ENCODE measurements around the gene SMPD4.
"Not testable (repeated sequence)": the region's sequence is repeated elsewhere in the genome, so short reads cannot be mapped to it uniquely, and the experiment has no call there.

The SMPD4 gene

DNA sequence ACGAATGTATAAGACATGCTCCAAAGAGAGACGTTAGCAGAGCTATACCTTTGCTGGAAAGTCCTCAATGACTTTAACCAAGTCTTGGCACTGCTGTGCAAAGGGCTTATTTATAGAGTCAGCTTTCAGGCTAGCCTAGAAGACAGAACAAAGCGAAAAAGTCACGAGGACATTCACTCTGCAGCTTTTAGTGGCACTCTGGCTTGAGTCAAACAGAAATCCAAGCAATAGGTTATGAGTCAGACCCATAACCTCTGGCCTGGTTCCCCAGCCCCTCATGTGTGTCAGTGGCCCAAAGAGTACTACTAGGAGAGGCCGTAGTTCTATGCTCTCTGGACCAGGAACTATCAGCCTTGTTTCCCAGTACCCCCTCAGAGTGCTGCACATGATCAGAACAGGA lies 6.5 kb downstream of the SMPD4 start:
- H3K27me3 Mint-ChIP-seq (ENCODE audit: low read depth), result not testable (repeated sequence)
- H3K4me1 Mint-ChIP-seq (ENCODE audit: low read depth), result peaks cover 10% of the 10 kb centered on the region

DNA sequence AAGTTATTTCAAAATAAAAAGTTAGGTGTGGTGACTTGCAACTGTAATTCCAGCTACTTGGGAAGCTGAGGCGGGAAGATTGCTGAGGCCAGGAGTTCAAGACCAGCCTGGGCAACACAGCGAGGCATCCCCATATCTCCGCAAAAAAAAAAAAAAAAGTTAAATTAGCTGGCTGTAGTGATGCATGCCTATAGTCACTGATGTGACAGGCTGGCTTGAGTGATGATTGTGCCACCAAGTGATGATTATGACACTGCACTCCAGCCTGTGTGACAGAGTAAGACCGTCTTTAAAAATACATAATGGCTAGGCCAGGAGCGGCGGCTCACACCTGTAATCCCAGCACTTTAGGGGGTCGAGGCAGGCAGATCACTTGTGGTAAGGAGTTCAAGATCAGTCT lies 11.5 kb downstream of the SMPD4 start:
- Mint-ChIP-seq H3K27me3 (ENCODE audit: low read depth) (no peaks in the 10 kb centered on the region), H3K36me3 (ENCODE audit: low read depth) (peaks cover 22% of the 10 kb centered on the region), H3K27ac (no peak overlapping the region), H3K4me3 (no peak overlapping the region), H3K9me3 (no peaks in the 10 kb centered on the region), H3K4me1 (ENCODE audit: low read depth) (peaks cover 12% of the 10 kb centered on the region)

More for the DNA sequence above, 6.5 kb downstream of the SMPD4 start:
- peaks cover 16% of the 10 kb centered on the region for H3K36me3 Mint-ChIP-seq (ENCODE audit: low read depth)
- not testable (repeated sequence) for H3K4me3 Mint-ChIP-seq, H3K27ac Mint-ChIP-seq, H3K9me3 Mint-ChIP-seq

DNA sequence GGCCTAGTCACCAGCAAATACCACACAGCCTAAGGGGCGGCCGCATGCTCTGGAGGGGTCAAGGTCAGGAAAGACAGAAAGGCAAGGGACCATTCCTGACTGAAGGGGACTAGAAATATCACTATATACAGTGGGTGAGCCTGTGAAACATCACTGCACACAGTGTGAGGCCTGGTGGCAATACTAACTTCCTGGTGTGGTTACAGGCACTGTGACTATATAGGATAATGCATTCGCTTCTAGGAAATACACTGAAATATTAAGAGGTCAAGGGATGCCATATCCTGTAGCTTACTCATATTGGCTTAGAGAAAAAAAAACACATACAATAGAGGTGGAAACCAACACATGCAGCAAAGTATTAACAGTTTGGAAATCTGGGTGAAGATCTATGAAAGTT lies 12.2 kb downstream of the SMPD4 start:
- Mint-ChIP-seq H3K4me3 (peak overlapping the region; percentile 35), H3K27ac (peak overlapping the region; percentile 73), H3K36me3 (ENCODE audit: low read depth) (peaks cover 29% of the 10 kb centered on the region), H3K4me1 (ENCODE audit: low read depth) (peaks cover 12% of the 10 kb centered on the region)
- not testable (repeated sequence) for H3K9me3 Mint-ChIP-seq; H3K27me3 Mint-ChIP-seq (ENCODE audit: low read depth)

DNA sequence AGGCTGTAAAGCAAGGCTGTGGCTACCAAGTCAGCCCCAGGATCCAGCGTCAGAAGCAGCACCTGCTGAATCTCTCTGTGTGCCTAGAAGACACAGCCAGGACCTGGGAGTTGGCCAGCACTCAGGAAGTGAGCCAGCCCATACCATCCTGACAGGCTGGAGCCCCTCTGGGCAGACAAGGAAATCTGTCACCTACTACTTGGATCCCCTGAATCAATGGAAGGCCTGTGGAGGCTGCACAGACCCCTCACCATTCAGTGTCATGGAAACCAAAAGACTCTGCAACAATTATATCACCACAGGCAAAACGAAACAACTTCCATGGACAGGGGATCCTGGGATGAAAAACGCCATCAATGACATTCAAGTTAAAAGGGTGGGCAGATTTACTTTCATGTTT lies 14.8 kb downstream of the SMPD4 start:
- H3K27ac Mint-ChIP-seq; H3K4me3 Mint-ChIP-seq; H3K27me3 Mint-ChIP-seq (ENCODE audit: low read depth); H3K9me3 Mint-ChIP-seq: not testable (repeated sequence)
- Mint-ChIP-seq H3K36me3 (ENCODE audit: low read depth) (peaks cover 26% of the 10 kb centered on the region), H3K4me1 (ENCODE audit: low read depth) (peaks cover 12% of the 10 kb centered on the region)

DNA sequence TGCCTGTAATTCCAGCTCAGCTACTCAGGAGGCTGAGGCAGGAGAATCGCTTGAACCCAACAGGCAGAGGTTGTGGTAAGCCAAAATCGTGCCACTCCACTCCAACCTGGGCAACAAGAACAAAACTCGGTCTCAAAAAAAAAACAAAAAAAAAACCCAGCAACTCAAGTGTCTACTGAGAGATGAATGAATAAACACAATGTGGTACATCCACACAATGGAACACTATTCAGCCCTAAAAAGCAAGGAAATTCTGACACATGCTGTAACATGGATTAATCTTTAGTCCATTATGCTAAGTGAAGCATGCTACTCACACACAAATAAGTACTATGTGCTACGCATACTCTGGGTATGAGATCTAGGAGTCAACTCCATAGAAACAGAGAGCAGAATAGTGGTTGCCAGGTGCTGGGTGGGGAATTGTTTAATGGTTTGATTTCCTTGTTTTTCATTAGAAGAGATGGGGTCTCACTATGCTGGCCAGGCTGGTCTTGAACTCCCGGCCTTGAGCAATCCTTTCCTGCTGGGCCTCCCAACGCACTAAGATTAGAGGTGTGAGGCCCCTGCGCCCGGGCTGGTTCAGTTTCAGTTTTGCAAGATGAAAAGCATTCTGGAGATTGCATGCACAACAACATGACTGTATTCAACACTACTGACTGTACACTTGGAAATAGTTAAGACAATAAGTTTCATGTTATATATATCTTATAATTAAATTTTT lies 15.9 kb downstream of the SMPD4 start:
- Mint-ChIP-seq H3K27ac (no peak overlapping the region), H3K9me3 (no peaks in the 10 kb centered on the region), H3K36me3 (ENCODE audit: low read depth) (peaks cover 28% of the 10 kb centered on the region), H3K27me3 (ENCODE audit: low read depth) (no peaks in the 10 kb centered on the region), H3K4me1 (ENCODE audit: low read depth) (peaks cover 12% of the 10 kb centered on the region), H3K4me3 (no peak overlapping the region)

DNA sequence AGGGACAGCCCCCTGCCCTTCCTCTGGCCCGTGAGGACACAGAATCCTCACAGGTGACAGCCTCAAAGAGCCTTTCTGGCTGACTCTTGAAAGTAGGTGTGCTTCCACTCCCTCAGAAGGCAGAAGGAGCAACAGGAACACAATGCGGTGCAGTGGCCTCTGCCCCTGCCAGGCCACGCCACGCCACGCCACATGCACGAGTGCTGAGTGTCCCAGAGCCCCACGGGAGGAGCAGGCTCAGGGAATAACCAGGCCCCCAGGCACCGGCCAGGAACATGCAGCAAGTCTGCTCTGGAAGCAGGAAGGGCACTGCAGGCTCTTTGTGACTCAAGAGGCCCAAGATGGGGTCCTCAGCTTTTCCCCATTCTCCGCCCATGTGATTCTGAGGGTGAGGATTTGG lies 18.4 kb downstream of the SMPD4 start:
- Mint-ChIP-seq H3K4me1 (ENCODE audit: low read depth) (peaks cover 13% of the 10 kb centered on the region), H3K4me3 (no peak overlapping the region), H3K9me3 (no peaks in the 10 kb centered on the region), H3K27ac (no peak overlapping the region), H3K27me3 (ENCODE audit: low read depth) (no peaks in the 10 kb centered on the region), H3K36me3 (ENCODE audit: low read depth) (peaks cover 28% of the 10 kb centered on the region)

DNA sequence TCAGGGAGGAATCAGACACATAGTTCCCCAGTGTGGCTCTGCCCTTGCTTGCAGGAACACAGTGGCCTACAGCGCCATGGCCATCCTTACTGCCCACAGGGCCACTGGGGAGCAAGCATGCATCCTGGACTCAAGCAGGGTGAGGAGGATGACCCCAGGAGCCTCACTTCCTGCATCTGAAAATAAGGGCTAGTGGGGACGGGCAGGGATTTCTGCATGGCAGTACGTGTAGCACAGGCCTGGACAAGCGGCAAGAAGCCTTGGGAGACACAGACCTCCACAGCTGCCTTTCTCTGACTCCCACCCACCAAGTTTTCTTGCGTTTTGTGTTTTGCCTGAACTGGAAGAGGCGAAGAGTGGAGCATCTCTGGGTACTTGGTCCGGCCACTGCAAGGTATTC lies 18.9 kb downstream of the SMPD4 start:
- peaks cover 23% of the 10 kb centered on the region for H3K36me3 Mint-ChIP-seq (ENCODE audit: low read depth)
- not testable (repeated sequence) for H3K9me3 Mint-ChIP-seq; H3K27ac Mint-ChIP-seq; H3K27me3 Mint-ChIP-seq (ENCODE audit: low read depth); H3K4me3 Mint-ChIP-seq
- peaks cover 10% of the 10 kb centered on the region for H3K4me1 Mint-ChIP-seq (ENCODE audit: low read depth)

DNA sequence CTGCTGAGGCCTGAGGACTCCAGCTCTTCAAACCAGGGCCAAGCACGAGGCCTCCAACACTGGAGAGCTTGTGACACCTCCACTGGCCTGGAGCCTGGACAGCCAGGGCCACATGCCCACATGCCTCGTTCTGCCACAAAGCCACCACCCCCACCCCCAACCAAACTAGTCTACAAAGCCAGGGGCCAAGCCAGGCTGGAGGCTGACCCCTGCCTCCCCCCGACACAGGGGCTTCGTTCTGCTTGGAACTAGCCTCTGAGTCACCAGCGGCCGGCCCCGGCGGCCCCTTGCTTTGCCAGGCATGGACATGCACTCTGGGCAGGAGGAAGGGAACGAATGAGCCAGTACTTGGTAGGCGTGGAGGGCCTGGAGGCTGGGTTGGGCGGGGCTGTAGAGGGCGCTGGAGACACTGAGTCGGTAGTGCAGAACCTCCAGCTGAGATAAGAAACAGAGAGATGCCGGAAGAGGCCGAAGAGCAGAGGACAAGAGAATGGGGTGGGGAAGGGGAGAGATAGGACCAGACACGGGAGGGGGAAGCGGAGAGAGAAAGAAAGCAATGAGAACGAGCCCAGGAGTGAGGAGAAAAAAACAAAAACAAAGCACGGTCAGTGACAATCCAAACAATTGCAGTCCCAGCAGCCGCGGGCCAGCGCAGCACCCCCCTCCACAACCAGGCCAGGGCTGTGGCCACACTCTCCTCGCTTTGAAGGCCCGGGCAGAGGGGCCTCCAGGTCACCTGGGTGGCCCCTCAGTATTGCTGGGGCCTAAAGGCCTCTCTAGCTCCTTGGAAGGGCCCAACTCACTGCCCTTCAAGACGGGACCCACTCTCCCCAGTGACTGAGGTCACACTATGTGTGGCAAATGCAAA lies 20.3 kb downstream of the SMPD4 start:
- H3K4me3 Mint-ChIP-seq; H3K27ac Mint-ChIP-seq; H3K9me3 Mint-ChIP-seq; H3K27me3 Mint-ChIP-seq (ENCODE audit: low read depth); H3K4me1 Mint-ChIP-seq (ENCODE audit: low read depth): not testable (repeated sequence)
- peaks cover 16% of the 10 kb centered on the region for H3K36me3 Mint-ChIP-seq (ENCODE audit: low read depth)

DNA sequence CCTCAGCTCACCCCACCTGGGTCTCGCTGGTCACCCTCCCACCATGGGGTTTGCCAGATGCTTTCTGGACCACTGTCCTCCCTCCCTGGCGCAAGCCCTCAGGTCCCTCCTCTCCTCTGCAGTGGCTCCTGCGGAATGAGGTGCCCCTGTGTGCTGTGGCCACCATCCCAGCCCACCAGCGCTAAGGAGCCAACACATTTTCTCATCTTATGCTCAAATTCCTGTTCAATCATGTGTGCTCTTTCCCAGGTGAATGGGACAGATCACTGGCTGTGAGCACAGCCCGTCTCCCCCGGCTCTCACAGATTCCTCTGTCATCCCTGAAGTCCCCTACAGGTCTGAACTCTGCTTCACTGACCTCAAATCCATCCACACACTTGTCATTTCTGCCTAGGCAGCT lies 21.3 kb downstream of the SMPD4 start:
- H3K27me3 Mint-ChIP-seq (ENCODE audit: low read depth), result no peaks in the 10 kb centered on the region
- H3K9me3 Mint-ChIP-seq, result no peaks in the 10 kb centered on the region
- H3K36me3 Mint-ChIP-seq (ENCODE audit: low read depth), result peaks cover 16% of the 10 kb centered on the region
- peak overlapping the region; percentile 57 for H3K27ac Mint-ChIP-seq
- peaks cover 7% of the 10 kb centered on the region for H3K4me1 Mint-ChIP-seq (ENCODE audit: low read depth)
- H3K4me3 Mint-ChIP-seq, result no peak overlapping the region

DNA sequence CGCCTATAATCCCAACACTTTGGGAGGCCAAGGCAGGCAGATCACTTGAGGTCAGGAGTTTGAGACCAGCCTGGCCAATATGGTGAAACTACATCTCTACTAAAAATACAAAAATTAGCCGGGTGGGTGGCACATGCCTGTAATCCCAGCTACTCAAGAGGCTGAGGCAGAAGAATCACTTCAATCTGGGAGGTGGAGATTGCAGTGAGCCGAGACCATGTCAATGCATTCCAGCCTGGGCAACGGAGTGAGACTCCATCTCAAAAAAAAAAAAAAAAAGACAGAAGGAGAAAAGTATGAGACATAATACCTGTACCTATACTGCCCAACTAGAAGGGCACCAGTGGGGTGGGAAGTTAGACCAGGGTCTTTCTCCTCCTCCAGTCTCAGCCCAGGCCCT lies 22.0 kb downstream of the SMPD4 start:
- peaks cover 11% of the 10 kb centered on the region for H3K36me3 Mint-ChIP-seq (ENCODE audit: low read depth)
- H3K27me3 Mint-ChIP-seq (ENCODE audit: low read depth); H3K4me1 Mint-ChIP-seq (ENCODE audit: low read depth); H3K9me3 Mint-ChIP-seq; H3K4me3 Mint-ChIP-seq; H3K27ac Mint-ChIP-seq: not testable (repeated sequence)

DNA sequence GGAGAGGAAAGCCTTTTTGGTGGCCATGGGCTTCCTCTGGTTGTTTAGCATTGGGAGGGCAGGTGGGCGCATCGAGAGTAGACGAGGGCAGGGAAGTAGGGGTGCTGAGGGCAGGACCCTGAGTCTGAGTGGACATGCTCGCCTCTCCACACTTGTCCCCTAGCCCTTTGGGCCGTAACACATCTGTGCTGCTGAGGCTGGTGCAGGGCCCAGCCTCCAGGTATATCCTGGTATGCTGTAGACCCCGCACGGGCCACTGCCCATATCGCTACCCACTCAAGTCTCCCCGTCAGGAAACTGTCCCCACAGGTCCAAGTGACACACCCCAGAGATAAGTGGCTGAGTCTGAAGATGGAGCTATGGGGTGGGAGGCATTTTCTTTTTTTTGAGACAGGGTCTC lies 22.8 kb downstream of the SMPD4 start:
- Mint-ChIP-seq H3K27me3 (ENCODE audit: low read depth) (no peaks in the 10 kb centered on the region), H3K9me3 (no peaks in the 10 kb centered on the region), H3K4me3 (no peak overlapping the region), H3K36me3 (ENCODE audit: low read depth) (peaks cover 9% of the 10 kb centered on the region), H3K27ac (peak overlapping the region; percentile 76), H3K4me1 (ENCODE audit: low read depth) (peaks cover 7% of the 10 kb centered on the region)

DNA sequence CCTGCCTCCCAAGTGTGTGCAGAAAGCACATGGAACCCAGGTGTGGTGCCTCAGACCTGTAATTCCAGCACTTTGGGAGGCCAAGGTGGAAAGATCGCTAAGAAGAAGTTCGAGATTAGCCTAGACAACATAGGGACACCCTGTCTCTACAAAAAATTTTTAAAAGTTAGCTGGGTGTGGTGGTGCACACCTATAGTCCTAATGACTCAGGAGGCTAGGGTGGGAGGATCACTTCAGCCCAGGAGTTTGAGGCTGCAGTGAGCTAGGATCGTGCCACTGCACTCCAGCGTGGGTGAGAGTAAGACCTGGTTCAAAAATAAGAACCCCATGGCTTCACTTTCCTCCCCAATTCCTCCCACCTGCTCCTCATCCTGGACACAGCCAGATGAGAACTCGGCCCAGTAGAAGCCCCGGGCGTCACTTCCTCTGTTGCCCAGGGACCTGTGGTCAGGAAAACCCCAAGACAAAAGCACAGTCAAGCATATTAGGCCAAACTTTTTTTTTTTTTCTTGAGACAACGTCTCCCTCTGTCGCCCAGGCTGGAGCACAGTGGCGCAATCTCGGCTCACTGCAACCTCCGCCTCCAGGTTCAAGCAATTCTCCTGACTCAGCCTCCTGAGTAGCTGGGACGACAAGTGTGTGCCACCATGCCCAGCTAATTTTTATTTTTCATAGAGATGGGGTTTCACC lies 23.4 kb downstream of the SMPD4 start:
- H3K27me3 Mint-ChIP-seq (ENCODE audit: low read depth); H3K4me1 Mint-ChIP-seq (ENCODE audit: low read depth); H3K9me3 Mint-ChIP-seq; H3K4me3 Mint-ChIP-seq; H3K36me3 Mint-ChIP-seq (ENCODE audit: low read depth): not testable (repeated sequence)
- peak overlapping the region; percentile 76 for H3K27ac Mint-ChIP-seq

DNA sequence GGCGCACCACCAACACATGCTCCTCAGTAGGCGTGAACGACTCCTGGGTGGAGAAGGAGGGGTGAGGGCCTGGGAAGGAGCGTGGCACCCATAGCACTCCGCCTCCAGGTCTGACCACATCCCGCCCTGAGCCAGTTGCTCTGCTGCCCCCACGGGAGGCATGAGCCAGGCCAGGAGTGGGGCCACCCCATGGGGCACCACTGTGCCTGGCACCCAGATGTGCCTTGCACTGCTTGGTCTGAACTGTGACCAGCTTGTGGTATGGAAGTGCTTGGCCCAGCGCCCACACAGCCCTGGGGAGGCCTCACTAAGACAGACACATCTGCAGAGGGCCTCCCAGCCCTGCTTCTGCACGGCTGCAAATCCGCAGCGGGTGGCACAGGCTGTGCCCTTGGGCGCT lies 24.0 kb downstream of the SMPD4 start:
- not testable (repeated sequence) for H3K27ac Mint-ChIP-seq, H3K4me3 Mint-ChIP-seq
- H3K36me3 Mint-ChIP-seq (ENCODE audit: low read depth), result peaks cover 11% of the 10 kb centered on the region

DNA sequence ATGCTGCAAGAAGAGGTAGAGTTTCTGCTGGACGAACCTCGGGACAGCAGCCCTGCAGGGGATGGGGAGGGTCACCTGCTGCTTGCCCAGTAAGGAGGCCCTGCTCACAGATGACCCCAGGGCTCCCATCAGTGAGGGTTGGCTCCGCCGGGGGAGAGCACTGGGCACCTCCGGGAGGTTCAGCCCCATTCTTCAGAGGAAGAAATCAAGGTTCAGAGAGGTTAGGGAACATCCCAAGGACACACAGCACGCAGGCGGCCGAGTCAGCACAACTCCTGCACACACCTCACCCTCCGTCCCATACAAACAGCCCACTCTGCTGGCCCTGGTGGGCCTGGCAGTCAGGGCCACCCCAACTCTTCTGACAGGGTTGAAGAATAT lies 24.8 kb downstream of the SMPD4 start:
- no peak overlapping the region for H3K27ac Mint-ChIP-seq
- H3K9me3 Mint-ChIP-seq, result no peaks in the 10 kb centered on the region
- peaks cover 12% of the 10 kb centered on the region for H3K36me3 Mint-ChIP-seq (ENCODE audit: low read depth)
- H3K27me3 Mint-ChIP-seq (ENCODE audit: low read depth), result no peaks in the 10 kb centered on the region
- no peak overlapping the region for H3K4me3 Mint-ChIP-seq
- H3K4me1 Mint-ChIP-seq (ENCODE audit: low read depth), result peaks cover 7% of the 10 kb centered on the region

More for the DNA sequence above, 24.0 kb downstream of the SMPD4 start:
- not testable (repeated sequence) for H3K27me3 Mint-ChIP-seq (ENCODE audit: low read depth); H3K9me3 Mint-ChIP-seq; H3K4me1 Mint-ChIP-seq (ENCODE audit: low read depth)

All from T-helper 1 cell treated with Interleukin-12 subunit alpha and Interleukin-12 subunit beta and Interleukin-4 antibody, amounts not matched to agents 30 μg/mL and 1 μg/mL, for 36 hours (primary cell).